ENCODE measurements around the gene GPR34.
"Not testable (repeated sequence)": the region's sequence is repeated elsewhere in the genome, so short reads cannot be mapped to it uniquely, and the experiment has no call there.

The GPR34 gene

GRCh38 chrX:41688835-41689234 lies at the start of gene GPR34:
GPR34 (plus strand) TSS chrX:41688973; CDS start chrX:41695634, 6,661 bp downstream.
- DNase-seq (ENCODE audit: low read depth, low spot score): no peak

- not testable (repeated sequence) for DNase-seq (ENCODE audit: low read depth, low spot score)
Measured at GRCh38 chrX:41646201-41646600, 42.6 kb upstream of the GPR34 start.

DNA sequence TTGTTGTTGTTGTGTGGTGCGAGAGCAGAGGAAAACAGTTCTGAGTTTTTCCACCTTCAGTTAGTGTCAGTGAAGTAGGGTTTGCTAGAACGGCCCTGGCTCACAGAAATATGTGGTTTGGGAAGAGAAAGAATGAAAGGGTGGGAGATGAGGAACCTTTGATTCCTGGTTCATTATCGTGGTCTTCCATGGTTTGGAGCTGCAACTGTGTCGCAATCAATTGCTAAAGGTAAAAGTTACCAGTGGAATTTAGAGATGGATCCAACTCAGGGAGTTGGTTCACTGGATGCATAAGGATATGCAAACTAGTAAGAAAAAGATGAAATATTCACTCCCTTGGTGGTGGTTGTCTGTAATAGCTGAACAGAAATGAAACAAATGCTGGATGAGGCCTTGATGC lies 35.6 kb upstream of the GPR34 start:
- DNase-seq (ENCODE audit: low read depth, low spot score): no peak

DNA sequence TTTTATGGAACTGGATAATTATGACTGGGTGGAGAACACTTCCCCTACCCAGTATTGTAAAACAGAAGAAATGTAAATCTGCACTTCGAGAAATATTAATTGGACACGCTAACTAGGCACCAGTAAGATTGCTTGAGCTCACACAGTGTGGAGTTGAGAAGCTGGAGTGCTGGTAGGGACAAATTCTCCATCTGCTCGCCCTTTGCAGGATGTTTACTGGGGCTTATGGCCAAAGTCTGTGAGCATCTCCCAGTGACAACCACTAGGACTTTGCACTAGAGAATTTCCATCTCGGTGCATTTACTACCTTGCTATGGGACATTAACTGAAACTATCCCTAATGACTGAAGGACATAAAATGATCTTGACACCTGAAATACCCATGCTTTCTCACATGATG lies 33.7 kb upstream of the GPR34 start:
- DNase-seq (ENCODE audit: low read depth, low spot score): no peak

DNA sequence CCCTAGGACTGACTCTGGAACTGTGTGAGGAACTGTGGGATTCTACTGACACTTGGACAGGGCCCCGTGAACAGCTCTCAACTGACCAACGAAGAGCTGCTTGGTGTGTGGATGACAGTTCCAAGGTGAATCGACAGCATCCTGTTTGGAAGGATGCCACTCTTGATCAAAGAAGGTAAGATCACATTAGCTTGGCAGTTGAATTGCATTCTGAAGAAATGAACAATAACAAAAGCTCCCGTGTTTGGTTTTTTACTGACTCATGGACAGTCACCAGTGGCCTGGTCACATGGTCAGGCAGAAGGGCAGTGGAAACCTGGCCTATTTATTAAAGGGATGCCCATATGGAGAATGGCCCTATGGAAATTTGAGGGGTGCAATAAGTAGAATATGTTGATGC lies 33.1 kb upstream of the GPR34 start:
- DNase-seq (ENCODE audit: low read depth, low spot score): no peak

- no peak for DNase-seq (ENCODE audit: low read depth, low spot score)
Measured at GRCh38 chrX:41661366-41662095, 27.2 kb upstream of the GPR34 start.

GRCh38 chrX:41664375-41664901 lies 24.3 kb upstream of the GPR34 start:
- DNase-seq (ENCODE audit: low read depth, low spot score): no peak

DNA sequence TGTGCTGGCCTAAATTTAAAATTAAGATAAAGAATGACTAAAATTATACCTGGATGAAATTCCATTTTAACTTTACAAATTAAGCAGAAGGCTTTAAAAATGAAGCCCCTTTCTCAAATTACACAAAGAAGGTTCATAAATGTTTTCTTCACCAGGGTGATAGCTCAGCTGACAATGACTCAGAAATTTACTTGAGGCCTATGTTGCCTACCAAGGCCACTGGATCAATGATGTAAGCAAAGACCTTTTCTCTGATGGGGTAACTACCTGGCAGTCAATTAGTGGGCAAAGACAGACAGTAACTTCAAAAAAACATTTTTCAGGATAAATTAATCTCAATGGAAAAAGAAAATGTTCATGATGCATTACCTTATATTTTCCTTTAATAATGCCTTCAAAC lies 23.9 kb upstream of the GPR34 start:
- DNase-seq (ENCODE audit: low read depth, low spot score): no peak

GRCh38 chrX:41665686-41666085 lies 23.1 kb upstream of the GPR34 start:
- DNase-seq (ENCODE audit: low read depth, low spot score): no peak

DNA sequence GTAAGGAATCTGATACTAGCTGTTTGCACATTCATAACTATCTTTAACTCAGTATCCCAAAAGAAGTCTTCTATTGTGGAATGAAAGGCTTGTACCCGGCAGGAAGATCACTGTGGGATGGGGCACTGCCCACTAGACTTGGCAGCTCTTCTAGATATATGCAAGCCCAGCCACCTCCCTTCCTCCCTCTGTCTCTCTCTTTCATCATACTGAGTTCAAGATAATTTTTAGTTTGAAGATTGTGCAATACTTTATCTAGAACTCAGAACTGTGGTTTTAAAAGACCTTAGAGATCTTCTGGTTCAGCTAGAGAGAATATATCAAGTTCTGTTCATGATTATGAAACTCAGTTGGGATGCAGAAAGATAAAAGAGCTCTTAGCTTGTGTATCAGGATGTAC lies 22.5 kb upstream of the GPR34 start:
- no peak for DNase-seq (ENCODE audit: low read depth, low spot score)

GRCh38 chrX:41667631-41668030 lies 21.1 kb upstream of the GPR34 start:
- DNase-seq (ENCODE audit: low read depth, low spot score): no peak

DNA sequence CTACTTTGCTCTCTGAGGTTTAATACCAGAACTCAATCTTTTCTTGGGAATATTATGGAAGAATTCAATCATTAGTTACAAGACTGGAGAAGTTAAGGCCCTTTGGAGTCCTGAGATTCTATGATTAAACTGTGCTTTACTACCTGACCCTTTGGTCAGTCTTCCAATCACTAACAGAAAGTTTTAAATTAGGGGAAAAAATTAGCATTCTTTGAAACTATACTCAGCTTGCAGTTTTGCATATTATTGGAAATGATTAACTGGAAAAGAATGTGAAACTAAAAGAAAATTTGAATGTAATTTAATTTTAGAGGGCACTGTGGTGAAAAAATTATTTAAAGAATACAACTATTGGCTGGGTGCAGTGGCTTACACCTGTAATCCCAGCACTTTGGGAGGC lies 18.7 kb upstream of the GPR34 start:
- no peak for DNase-seq (ENCODE audit: low read depth, low spot score)

- no peak for DNase-seq (ENCODE audit: low read depth, low spot score)
Measured at GRCh38 chrX:41671082-41671481, 17.7 kb upstream of the GPR34 start.

- DNase-seq (ENCODE audit: low read depth, low spot score): no peak
Measured at GRCh38 chrX:41672643-41673042, 16.1 kb upstream of the GPR34 start.

DNA sequence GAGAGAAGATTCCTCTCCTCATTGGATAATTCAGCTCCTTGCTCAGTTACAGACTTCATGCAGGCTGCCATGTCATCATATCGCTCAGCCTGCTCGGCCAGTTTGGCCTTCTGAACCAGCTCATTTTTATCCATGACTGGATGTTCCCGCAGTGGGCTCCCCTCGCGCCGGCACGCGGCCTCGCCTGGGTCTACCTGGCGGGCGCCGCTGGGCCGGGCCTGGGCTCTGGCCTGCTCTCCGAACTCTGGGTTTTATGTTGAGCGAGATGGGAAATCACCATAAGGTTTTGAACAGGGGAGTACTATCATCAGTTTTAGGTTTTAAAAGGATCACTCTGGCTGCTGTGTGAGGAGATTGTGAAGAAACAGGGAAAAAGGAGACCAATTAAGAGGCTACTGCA lies 12.4 kb upstream of the GPR34 start:
- DNase-seq (ENCODE audit: low read depth, low spot score): not testable (repeated sequence)

DNA sequence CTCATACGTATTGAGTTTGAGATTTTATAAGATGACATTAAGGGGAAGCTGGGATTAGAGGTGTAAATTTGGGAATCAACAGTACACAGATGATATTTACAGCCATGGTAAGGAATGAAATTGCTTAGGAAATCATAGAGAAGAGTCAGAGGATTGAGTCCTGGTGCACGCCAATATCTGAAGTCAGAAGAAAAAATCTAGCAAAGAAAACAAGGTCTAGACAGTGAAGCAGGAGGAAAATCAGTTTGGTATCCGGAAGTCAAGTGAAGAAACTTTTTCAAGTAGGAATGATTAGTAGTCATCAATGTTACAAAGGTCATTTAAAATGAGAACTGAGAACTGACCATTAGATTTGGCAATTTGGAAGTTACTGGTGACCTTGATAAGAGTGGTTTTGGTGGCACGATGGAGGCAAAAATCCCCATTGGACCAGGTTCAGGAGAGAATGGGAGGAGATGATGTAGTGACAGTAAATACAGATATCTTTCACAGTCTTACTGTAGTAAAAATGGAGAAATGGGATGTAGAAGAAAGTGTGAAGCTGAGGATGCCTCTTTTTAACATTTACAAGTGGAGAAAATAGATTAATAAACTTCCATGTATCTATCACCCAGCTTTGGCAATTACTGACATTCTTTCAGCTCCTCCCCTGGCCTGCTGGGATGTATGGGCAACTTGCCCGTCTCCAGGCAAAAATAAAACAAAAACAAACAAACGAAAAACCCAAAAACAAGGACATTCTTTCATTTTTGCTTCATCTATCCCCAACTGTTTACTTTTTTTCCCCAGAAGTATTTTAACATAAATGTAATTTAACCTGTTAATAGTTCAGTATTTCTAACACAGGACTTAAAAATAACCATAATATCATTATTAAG lies 11.4 kb upstream of the GPR34 start:
- no peak for DNase-seq (ENCODE audit: low read depth, low spot score)

DNA sequence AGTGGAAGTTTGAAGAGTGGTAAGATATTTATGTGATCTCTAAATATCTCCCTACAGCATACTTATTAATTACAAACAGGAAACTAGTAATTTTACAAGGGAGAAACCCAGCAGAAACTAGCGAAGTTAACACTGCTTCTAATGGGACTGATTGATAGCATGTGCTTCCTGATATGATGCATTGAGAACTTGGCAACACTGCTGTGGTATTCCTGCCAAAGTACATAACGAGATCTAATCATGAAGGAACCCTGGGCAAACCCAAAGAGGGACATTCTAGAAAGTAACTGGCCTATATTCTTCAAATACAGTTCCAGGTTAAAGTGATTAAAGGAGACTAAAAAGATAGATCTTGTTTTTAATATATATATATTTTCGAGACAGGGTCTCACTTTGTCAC lies 4.6 kb upstream of the GPR34 start:
- DNase-seq (ENCODE audit: low read depth, low spot score): no peak

DNA sequence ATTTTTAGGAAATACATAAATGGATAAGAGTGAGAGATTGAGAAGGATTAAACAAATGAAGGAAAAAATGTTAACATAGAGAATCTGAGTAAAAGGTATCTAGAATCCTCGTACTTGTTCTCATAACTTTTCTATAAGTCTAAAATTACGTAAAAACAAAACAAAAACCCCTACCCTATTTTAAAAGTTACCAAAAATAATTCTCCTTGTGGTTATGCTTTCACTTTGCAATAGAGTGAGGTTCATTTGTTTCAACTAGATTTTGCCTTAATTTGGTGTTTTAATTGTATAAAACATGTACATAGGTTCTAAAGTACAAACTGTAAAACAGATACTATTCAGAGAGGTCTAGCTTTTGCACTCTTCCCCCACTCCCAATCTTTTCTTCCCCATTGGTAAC lies 3.8 kb upstream of the GPR34 start:
- no peak for DNase-seq (ENCODE audit: low read depth, low spot score)

GRCh38 chrX:41686788-41687187 lies 2.0 kb upstream of the GPR34 start:
- DNase-seq (ENCODE audit: low read depth, low spot score): no peak

DNA sequence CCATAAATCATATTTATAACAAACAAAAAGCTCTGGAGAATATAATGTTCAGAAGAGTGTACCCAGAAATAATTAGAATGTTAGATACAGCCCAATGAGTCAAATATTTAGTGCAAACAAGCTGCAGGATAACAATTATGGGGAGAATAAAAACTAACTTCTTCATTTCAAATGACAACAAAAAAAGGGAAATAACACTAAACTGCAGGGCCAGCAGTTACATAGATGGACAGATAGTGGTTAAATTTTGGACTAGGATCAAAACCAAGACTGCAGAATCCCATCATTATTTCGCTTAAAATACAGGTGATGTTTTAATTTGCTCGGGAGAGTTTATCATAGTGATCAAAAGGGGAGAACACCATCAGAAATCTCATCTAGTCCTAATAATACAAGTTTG lies 617 bp upstream of the GPR34 start:
- DNase-seq (ENCODE audit: low read depth, low spot score): no peak

GRCh38 chrX:41689711-41690110 lies 938 bp downstream of the GPR34 start:
- DNase-seq (ENCODE audit: low read depth, low spot score): no peak

- DNase-seq (ENCODE audit: low read depth, low spot score): no peak
Measured at GRCh38 chrX:41692162-41692749, 3.5 kb downstream of the GPR34 start.

All from iPS DF 19.7 (cell line).